ENCODE measurements around the gene MEF2A. TPM values are rescaled to one million over a fixed set of nuclear protein-coding genes. Genes with fewer than 3 reads are reported as not detected.
"Not testable (repeated sequence)": the region's sequence is repeated elsewhere in the genome, so short reads cannot be mapped to it uniquely, and the experiment has no call there.

MEF2A gene
- polyA plus RNA-seq, 10 donors, result 42.6 to 63.7 (median 53.7) TPM

DNA sequence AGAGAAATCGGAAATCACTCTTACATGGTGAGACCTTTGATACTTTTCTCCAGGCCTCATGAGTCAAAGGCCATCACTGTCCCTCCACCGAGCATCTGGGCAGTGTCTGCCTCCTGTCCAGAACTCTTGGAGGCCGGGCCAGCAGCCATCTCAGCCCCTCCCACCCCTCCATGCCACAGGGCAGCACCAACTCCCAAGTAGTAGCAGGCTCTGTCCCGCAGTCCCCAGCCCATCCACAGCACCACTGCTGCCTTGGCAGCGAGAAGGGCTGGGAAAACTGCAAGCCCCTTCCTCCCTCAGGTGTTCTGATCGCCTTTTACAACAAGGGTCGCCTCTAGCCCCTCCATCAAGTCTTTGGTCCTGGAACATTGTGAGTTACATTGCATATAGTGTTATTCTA lies 161.9 kb downstream of the MEF2A start:
- DNase-seq, result no peak

DNA sequence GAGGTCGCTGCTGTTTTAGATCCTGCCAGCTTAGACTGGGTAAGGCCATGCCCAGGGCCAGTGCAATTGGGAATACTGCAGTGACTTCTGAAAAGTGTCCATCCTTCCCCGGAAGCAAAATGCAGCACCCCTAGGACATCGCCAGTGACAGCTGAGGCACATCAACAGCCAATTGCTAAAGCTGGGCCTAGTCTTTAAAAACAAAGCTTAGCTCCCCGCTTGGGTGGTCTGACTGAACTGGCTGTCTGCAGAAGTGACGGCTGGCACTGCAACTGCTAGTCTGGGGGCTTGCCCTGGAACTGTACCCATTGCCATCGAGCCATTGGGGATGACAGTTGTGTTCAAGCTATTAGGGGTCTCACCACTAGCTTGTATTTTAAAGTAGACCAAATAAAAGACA lies 163.1 kb downstream of the MEF2A start:
- DNase-seq, result no peak

- no peak for DNase-seq
Observed at GRCh38 chr15:99729327-99729726, 163.5 kb downstream of the MEF2A start.

DNA sequence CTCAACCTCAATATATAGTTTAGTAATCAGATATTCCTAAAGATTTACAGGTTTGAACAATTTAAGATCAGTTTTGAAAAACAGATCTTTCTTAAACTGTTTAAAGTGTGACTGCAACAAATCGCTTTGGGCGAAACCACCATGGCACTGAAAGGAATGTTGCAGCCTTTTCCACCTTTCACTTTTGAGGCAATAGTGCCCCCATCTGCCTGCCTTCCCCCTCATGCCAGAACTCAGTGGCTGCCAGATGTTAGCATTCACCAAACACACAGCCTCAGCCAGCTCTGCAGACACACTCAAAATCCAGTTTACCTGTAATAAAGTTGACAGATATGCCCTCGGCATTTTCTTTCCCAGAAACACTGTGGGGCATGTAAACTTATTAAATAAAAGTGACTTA lies 164.1 kb downstream of the MEF2A start:
- DNase-seq, result peak in 2 of 3 donors; percentile 48 to 68

- no peak for DNase-seq
Observed at GRCh38 chr15:99731336-99732123, 165.7 kb downstream of the MEF2A start.

DNA sequence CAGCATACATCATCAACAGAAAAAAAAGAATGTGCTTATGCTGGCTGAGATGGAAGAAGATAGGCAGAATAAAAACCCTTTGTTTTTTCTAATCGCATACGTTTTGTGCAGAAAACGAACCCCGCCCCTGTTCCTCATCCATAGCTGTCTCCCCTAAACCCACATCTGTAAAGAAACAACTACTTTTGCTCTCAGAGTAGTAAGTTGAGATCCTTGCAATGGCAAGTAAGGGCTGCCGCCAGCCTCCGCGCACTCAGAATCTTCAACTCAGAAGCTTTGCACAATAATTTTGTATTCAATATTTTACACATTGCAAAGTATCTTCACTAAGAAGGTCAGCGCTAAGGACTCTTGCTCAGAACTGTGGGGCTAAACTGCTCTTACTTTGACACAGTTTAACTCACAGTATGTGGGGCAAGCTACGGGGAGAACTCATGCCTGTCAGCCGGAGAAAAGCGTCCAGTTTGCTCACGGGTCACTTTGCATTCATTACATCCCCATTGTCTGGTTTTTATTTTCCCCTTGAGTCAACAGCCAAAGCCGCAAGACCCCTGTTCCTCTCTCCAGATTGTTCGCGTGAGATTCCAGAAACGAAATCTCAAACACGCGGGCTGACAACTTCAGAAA lies 166.5 kb downstream of the MEF2A start:
- DNase-seq, result peak in 2 of 3 donors; percentile 43 to 73

DNA sequence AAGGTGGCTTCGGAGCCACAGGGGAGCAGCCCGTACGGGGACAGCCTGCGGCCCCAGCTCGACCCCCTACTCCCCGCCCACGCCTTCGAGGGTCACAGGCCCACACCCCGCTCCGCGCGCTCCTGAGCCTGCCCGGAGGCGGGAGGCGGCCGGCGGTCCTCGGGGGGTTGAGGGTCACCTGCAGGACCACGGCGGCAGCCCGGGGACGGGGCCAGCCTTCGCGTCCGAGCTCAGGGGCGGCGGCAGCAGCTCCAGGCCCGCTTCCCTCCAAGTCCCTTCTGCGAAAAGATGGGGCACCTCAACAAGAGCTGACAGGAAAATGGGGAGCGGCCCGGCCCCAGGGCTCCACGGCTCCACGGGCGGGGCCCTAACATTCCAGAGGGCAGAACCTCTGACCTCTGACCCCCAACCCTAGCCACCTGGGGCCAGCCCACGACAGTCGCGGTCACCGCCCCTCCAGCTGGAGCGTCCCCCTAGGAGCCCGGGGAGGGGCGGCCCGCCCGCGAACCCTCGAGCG lies 167.0 kb downstream of the MEF2A start:
- peak in 1 of 3 donors; percentile 24 for DNase-seq

GRCh38 chr15:99733268-99734039 lies 167.7 kb downstream of the MEF2A start, which contains the start of gene LYSMD4:
TSS of gene LYSMD4 (minus strand) at chr15:99733437. CDS start at chr15:99731999, 1,438 bp downstream.
- peak; percentile 95 to 98 (median 96) for DNase-seq

DNA sequence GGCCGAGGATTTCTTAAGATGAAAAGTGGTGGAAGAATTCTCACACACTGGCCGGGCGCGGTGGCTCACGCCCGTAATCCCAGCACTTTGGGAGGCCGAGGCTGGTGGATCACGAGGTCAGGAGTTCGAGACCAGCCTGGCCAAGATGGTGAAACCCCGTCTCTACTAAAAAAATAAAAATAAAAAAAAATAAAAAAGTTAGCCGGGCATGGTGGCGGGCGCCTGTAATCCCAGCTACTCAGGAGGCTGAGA lies 168.2 kb downstream of the MEF2A start:
- not testable (repeated sequence) for DNase-seq

DNA sequence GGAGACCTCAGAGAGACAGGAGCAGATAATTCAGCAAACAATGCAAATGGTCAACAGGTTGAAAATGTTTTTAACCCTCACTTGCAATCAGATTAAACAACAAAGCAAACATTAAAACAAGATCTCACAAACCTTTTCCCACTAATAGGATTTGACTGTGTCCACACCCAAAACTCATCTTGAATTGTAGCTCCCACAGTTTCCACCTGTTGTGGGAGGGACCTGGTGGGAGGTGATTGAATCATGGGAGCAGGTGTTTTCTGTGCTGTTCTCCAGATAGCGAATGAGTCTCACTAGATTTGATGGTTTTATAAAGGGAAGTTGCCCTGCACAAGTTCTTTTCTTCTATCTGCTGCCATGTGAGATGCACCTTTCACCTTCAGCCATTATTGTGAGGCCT lies 168.8 kb downstream of the MEF2A start:
- no peak for DNase-seq

DNA sequence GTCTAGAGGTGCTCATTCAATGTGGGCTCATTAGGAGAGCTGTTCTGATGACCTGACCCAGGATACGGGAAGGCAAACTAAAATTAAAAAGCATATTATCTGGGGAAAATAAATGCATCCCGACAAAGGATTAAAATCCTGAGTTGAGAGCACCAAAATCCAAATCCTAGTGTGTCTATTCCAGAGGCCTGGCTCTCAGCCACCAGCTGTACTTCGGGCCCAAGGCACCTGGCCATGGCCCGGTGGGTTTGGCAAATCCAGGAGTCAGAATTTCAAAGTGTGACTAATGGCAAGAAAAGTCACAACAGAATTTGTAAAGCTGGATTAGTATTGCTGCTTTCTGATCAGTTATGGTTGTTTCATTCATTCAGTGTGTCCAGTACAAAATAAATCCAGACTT lies 170.1 kb downstream of the MEF2A start:
- DNase-seq, result no peak

DNA sequence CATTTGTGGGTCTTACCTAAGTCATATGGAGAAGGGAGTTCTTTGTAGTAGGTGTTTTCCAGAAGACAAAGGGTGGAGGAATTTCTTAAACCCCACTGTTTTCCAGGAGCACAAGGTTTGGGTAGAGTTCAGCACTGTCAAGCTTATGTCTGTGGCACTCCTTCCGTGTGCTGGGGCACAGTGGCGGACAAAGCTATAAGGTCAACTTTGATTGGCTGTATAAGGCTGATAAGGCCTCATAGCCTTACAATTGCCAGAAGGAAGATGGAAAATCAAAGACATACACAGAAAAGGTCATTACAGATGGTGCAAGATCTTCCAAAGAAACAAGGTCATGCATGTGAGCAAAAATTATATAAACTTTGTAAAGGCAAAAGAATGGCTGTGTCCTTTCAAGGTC lies 170.9 kb downstream of the MEF2A start:
- DNase-seq, result no peak

GRCh38 chr15:99738021-99738847 lies 172.4 kb downstream of the MEF2A start:
- no peak for DNase-seq

GRCh38 chr15:99741835-99742234 lies 176.1 kb downstream of the MEF2A start:
- DNase-seq, result no peak

DNA sequence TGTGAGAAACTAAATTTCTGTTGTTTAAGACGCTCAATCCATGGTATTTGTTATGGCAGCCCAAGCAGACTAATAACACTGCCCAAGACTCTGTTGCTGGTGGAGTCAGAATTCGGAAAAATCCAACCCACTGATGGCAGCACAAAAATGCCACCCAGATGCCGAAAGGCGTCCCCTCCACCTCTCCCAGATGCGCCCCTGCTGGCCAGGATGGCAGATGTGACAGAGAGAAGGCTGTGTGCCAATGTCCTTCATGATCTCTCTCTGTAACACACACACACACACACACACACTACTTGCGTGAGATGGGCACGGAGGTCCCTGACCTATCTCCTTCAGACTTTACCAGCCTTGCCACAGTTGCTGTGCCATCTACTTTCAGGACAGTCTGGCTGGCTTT lies 178.4 kb downstream of the MEF2A start:
- DNase-seq, result no peak

DNA sequence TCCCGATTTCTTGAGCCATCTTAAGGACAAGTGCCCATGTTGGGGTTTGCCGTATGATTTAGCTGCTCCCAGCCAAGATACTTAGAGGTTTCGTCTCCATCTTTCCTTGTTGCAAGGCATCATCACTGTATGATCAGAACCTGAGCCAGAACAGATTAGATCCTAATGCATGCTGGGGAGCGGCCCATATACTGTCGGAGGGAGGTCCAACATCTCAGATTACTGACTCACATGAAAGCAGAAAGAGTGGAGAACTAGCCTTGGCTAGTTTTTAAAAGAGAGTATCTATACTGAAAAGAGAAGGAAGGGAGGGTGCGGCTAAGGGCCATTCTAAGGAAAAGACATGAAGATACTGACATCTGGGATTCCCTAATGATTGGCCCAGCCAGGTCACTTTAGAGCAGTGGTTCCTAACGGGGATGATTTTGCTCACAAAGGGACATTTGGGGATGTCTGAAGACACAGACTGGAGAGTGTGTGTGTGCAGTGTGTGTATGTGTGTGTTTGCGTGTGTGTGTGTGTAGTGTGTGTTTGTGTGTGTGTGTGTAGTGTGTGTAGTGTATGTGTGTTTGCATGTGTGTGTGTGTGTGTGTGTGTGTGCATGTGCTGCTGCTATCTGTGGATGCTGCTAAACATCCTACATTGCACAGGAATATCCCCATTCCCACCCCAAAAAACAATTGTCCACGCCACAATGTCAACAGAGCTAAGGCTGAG lies 179.7 kb downstream of the MEF2A start:
- DNase-seq, result no peak

GRCh38 chr15:99749386-99749785 lies 183.6 kb downstream of the MEF2A start:
- no peak for DNase-seq

DNA sequence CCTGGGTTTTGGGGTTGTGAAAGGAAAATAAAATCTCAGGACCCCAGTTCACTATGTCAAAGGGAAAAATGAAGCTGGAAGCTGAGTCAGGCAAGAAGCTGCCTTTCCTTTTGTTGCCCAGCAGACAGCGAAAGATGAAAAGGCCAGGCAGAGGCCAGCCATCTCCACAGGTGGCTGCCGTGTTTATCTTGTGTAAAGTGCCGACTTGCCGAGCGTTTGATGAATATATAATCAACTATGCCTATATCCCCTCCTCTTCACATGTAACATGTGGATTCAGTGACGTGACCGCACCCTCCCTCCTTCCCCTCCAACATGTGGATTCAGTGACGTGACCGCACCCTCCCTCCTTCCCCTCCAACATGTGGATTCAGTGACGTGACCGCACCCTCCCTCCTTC lies 184.5 kb downstream of the MEF2A start:
- DNase-seq, result not testable (repeated sequence)

- DNase-seq, result no peak
Observed at GRCh38 chr15:99752556-99752955, 186.8 kb downstream of the MEF2A start.

GRCh38 chr15:99753066-99753465 lies 187.3 kb downstream of the MEF2A start:
- DNase-seq, result no peak
